SIG-M5 (cell line): ENCODE data around the gene TPX2.

Source experiments
- DNase-seq: peaks from one replicate; lab custom pipeline; 2025; lab: John Stamatoyannopoulos, UW

The TPX2 gene, protein sequence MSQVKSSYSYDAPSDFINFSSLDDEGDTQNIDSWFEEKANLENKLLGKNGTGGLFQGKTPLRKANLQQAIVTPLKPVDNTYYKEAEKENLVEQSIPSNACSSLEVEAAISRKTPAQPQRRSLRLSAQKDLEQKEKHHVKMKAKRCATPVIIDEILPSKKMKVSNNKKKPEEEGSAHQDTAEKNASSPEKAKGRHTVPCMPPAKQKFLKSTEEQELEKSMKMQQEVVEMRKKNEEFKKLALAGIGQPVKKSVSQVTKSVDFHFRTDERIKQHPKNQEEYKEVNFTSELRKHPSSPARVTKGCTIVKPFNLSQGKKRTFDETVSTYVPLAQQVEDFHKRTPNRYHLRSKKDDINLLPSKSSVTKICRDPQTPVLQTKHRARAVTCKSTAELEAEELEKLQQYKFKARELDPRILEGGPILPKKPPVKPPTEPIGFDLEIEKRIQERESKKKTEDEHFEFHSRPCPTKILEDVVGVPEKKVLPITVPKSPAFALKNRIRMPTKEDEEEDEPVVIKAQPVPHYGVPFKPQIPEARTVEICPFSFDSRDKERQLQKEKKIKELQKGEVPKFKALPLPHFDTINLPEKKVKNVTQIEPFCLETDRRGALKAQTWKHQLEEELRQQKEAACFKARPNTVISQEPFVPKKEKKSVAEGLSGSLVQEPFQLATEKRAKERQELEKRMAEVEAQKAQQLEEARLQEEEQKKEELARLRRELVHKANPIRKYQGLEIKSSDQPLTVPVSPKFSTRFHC

DNA sequence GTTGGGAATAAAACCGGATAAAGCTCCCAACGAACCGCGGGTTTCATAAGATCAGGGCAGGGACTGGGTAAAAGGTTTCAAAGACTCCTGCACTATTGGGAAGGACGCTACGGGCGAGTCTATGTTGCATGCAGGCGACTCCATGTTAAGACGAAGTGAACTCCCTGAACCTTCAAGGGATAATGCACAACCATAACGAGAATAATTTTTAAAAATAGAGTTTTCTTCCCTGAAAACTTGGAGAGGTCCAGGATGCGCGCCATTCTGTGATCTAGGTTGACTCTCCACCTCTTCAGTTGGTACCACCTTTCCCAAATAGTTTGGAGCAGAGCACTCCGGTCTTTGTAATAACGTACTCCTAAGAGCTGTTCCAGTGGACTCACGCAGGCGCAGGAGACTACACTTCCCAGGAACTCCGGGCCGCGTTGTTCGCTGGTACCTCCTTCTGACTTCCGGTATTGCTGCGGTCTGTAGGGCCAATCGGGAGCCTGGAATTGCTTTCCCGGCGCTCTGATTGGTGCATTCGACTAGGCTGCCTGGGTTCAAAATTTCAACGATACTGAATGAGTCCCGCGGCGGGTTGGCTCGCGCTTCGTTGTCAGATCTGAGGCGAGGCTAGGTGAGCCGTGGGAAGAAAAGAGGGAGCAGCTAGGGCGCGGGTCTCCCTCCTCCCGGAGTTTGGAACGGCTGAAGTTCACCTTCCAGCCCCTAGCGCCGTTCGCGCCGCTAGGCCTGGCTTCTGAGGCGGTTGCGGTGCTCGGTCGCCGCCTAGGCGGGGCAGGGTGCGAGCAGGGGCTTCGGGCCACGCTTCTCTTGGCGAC, at the start of gene TPX2:
Gene TPX2, plus strand, starts transcription at position 562 of the 821 bp plus-strand sequence. CDS start 18,187 bp downstream, outside the sequence.
- DNase-seq, result peak; percentile 91

DNA sequence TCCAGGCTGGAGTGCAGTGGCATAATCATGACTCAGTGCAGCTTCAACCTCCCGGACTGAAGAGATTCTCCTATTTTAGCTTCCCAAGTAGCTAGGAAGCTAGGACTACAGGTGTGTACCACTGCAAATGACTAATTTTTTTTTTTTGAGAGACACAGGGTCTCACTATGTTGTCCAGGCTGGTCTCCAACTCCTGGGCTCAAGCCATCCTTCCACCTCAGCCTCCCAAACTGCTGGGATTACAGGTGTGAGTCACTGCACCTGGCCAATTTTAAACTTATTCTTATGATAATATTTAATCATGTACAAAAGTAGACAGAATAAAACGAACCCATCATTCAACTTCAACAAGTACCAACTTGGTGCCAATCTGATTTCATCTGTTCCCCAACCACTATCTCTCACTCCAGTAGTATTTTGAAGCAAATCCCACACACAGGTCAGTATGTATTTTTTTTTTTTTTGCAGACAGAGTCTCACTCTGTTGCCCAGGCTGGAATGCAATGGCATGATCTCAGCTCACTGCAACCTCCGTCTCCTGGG, 48.9 kb upstream of the TPX2 start:
- no peak for DNase-seq

- DNase-seq, result no peak
These were observed 47.3 kb upstream of the TPX2 start for GRCh38 chr20:31691646-31692275.

DNA sequence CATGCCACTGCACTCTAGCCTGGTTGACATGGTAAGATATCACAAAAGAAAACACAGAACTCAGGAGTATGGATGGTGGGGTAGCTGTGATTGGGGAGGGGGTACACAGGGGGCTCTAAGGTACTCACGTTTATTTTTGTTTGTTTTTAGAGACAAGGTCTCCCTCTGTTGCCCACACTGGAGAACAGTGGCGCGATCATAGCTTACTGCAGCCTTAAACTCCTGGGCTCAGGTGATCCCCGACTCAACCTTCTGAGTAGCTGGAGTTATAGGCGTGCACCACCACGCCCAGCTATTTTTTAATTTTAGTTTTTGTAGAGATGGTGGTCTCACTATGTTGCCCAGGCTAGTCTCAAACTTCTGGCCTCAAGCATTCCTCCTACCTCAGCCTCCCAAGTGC, 45.7 kb upstream of the TPX2 start:
- DNase-seq, result no peak

- DNase-seq, result no peak
These were observed 45.0 kb upstream of the TPX2 start for GRCh38 chr20:31693987-31694661.

- no peak for DNase-seq
These were observed 44.1 kb upstream of the TPX2 start for GRCh38 chr20:31694842-31695593.

GRCh38 chr20:31695849-31696804, 43.0 kb upstream of the TPX2 start:
- no peak for DNase-seq

GRCh38 chr20:31698243-31698802, 40.8 kb upstream of the TPX2 start:
- DNase-seq, result no peak

DNA sequence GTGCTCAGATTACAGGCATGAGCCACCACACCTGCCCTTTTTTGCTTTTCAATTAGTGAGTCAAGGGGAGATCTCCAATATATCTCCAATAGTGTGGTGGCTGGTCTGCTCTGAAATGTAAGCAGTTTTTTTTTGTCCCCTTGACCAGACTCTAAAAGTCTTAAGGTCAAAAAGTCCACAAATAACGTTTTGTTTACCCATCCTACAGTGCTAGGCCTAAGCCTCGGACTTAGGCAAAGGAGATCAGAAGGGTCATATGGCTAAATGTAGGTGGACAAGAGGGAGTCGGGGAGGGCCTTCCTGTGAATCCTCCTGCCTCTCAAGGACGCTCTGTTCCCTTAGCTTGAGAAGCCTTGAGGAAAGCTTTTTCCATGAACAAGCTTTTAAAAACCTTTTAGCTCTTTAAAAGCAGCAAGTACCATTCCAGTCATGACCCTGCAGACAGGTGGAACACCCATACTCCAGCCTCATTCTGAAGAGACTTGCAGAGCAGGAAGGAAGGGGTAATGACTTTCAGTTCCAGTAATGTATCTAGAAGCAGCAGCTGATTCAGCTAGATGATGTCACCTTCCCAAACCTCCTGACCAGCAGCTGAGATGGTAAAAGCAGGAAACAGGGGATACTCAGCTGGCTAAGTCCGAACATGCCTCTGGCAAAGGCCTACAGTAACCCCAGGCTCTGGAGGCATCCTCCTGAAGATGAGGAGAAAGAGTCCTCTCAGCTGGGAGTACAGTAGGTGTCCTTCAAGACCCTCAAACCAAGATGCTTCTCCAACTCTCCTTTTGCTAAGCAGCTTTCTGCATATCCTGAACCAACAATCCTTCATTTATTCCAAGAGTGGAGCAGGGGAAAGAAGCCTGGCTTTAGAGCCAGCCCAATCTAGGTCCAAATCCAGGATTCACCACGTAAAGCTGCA, 40.0 kb upstream of the TPX2 start:
- DNase-seq, result no peak

DNA sequence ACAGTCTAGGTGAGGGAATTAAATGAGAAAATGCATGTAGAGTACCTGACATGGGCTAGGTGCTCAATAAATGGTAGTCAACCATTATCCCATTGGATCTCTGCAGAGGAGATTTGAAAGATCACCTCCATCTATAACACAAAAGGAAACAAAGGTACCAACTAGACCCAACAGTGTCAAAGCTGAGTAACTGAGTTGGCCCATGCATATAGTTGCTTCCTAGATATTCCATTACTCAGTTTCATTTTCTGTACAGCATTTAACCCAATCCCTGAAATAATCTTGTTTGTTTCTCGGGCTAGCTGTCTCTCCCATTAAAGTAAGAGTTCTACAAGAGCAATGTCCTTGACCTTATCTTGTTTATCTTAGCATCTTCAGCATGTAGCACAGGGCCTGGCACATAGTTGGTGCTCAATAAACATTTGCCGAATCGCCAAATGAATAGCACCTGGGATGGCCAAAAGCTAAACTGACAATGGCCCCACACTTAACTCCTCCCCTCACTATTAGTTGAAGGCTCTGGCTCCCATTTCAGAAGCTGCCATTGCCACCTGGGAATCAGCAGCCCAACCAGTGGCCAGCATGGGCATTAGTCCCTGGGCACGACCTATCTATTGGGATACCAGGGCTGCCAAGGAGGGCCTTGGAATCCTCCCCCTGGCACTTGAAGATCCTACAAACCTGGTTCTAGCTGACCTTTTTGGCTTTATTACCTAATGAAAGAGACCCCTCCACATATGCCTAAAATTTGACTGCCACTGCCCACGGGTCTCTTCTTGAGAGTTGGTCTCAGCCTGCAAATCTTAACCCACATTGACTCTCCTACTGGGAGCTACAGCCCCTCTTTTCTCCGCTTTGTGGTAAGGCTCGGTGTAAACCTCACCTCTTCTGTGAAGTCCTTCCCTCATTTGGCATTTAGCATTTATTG, 39.0 kb upstream of the TPX2 start:
- DNase-seq, result no peak

DNA sequence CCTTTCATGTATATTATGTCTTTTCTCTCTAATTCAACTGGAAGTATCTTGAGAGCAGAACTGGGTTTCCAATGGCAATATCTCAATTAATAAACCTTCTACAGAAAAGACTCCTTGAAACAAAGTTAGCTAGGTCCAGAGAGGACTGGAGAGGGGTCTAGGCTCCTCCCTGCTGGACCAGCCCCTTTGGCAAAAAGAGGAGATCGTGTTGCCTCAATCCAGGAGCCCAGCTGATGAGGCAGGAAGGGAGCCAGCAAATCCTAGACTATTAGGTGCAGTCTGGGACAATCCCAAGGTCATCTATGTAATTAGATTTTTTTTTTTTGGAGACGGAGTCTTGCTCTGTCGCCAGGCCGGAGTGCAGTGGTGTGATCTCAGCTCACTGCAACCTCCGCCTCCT, 38.3 kb upstream of the TPX2 start:
- no peak for DNase-seq

DNA sequence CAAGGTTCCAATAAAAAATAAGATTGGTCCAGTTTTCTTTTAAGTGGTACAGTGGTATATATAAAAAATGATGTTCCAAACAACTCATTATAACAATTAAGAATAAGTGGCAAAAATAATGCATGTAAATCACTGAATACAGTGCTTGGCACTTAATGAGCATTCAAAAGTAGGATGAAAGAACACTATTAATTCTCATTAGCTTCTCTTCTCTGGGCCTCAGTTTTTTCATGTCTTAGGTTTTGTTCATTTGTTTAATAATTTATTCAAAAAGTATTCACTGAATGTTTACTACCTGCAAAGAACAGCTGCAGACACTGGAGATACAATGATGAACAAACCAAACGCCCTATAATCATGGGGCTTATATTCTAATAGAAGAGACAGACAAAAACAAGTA, 37.5 kb upstream of the TPX2 start:
- DNase-seq, result no peak

GRCh38 chr20:31704225-31705119, 34.6 kb upstream of the TPX2 start:
- no peak for DNase-seq

GRCh38 chr20:31705191-31705590, 33.9 kb upstream of the TPX2 start:
- no peak for DNase-seq
